GM23248 (cell line): ENCODE results near the gene COX7A2.

Source experiments
- EZH2 ChIP-seq: fragments of 200-600 bp; sonication (generic); IDR thresholded peaks from 2 replicates; pipeline ENCODE4 v1.6.1; 2018; ENCODE audit warnings: antibody characterized with exemption, mild to moderate bottlenecking; ENCODE audit not compliant: insufficient read depth, poor library complexity, severe bottlenecking
- EZH2phosphoT487 ChIP-seq: fragments of 200-600 bp; sonication (generic); IDR thresholded peaks from 2 replicates; pipeline ENCODE4 v1.6.1; 2018; ENCODE audit warnings: antibody characterized with exemption, moderate library complexity, mild to moderate bottlenecking, low read depth; ENCODE audit not compliant: insufficient read depth

- no peak for TF ChIP-seq EZH2
- no peak for TF ChIP-seq EZH2phosphoT487
These were observed 6.2 kb upstream of the COX7A2 start for GRCh38 chr6:75249837-75250236.
